ENCODE measurements around the gene ARL15.

- TF ChIP-seq EZH2 (IDR thresholded peaks at IDR 0.05; ENCODE audit: borderline replicate concordance, low read length) (no peak), CTCF (conservative IDR thresholded peaks at IDR 0.05 in 1 of 2, IDR thresholded peaks at IDR 0.05 in 1 of 2; ENCODE audit: extremely low read depth in 1 of 2, insufficient read depth in 1 of 2, low read depth in 1 of 2, low read length in 2 of 2) (no peak)
Observed at GRCh38 chr5:54187694-54188093, 122.7 kb downstream of the ARL15 start.
